CD14-positive monocyte (primary cell): Measurements from ENCODE around the gene TAMM41. TPM values are rescaled to one million over a fixed set of nuclear protein-coding genes. Genes with fewer than 3 reads are reported as not detected.

Experiments
- DNase-seq, 3 donors: peaks; one replicate each; pipeline ENCODE4 v3.0.0-alpha.2; 2011 to 2022
- H2AFZ ChIP-seq: 2 replicates; pipeline ENCODE4 v1.6.0; 2012; ENCODE audit warnings: mild to moderate bottlenecking, low read depth, low read length, inconsistent platforms; ENCODE audit not compliant: insufficient read depth, poor library complexity, severe bottlenecking
- H3K27ac ChIP-seq, 2 donors: 1 replicate in 1 of 2; 2 replicates in 1 of 2; pipeline ENCODE4 v1.5.1; 2012 to 2013; ENCODE audit warnings: low read length in 2 of 2, control low read depth in 1 of 2, inconsistent platforms in 1 of 2, low read depth in 1 of 2, mild to moderate bottlenecking in 1 of 2
- H3K27me3 ChIP-seq, 2 donors: one replicate each; pipeline versions ENCODE4 v1.6.0 to v1.6.1; 2011 to 2013; ENCODE audit warnings: low read length in 2 of 2; ENCODE audit not compliant: control insufficient read depth in 2 of 2, insufficient read depth in 2 of 2
- H3K36me3 ChIP-seq, 2 donors: replicated peaks in 1 of 2; 1 replicate in 1 of 2; 2 replicates in 1 of 2; pipeline versions ENCODE4 v1.5.1 to v1.6.1; 2012 to 2013; ENCODE audit warnings: low read length in 2 of 2, control low read depth in 1 of 2, inconsistent platforms in 1 of 2, mild to moderate bottlenecking in 1 of 2; ENCODE audit not compliant: insufficient read depth in 2 of 2, control insufficient read depth in 1 of 2
- H3K4me1 ChIP-seq, 2 donors: 1 replicate in 1 of 2; 2 replicates in 1 of 2; pipeline versions ENCODE4 v1.5.1 to v1.6.1; 2012 to 2013; ENCODE audit warnings: low read length in 2 of 2, control low read depth in 1 of 2, inconsistent platforms in 1 of 2, mild to moderate bottlenecking in 1 of 2, moderate library complexity in 1 of 2; ENCODE audit not compliant: insufficient read depth in 2 of 2, control insufficient read depth in 1 of 2
- H3K4me2 ChIP-seq: replicated peaks from 2 replicates; pipeline ENCODE3; 2012; ENCODE audit warnings: low read length, moderate library complexity, mild to moderate bottlenecking; ENCODE audit not compliant: poor library complexity, severe bottlenecking; ENCODE audit errors: extremely low read depth
- H3K4me3 ChIP-seq, 3 experiments: fragments of 200-600 bp in 1 of 3; sonication (generic) in 1 of 3; replicated peaks in 1 of 3; 1 replicate in 2 of 3; 2 replicates in 1 of 3; pipeline ENCODE4 v1.5.1; 2011 to 2013; ENCODE audit warnings: low read length in 3 of 3, mild to moderate bottlenecking in 3 of 3, control low read depth in 2 of 3, low read depth in 2 of 3, inconsistent platforms in 1 of 3, moderate library complexity in 1 of 3
- H3K79me2 ChIP-seq: 2 replicates; pipeline ENCODE4 v1.6.0; 2012; ENCODE audit warnings: mild to moderate bottlenecking, control low read depth, inconsistent platforms, low read length, moderate library complexity; ENCODE audit not compliant: insufficient read depth
- H3K9ac ChIP-seq: 2 replicates; pipeline ENCODE4 v1.6.0; 2017; ENCODE audit warnings: low read length, mild to moderate bottlenecking; ENCODE audit not compliant: insufficient read depth, poor library complexity, severe bottlenecking
- H3K9me3 ChIP-seq, 2 donors: replicated peaks in 1 of 2; 1 replicate in 1 of 2; 2 replicates in 1 of 2; pipeline versions ENCODE4 v1.5.1 to v1.6.1; 2012 to 2013; ENCODE audit warnings: low read length in 2 of 2, control low read depth in 1 of 2; ENCODE audit not compliant: control insufficient read depth in 1 of 2, insufficient read depth in 1 of 2
- H4K20me1 ChIP-seq: 2 replicates; pipeline ENCODE4 v1.6.0; 2012; ENCODE audit warnings: mild to moderate bottlenecking, low read length, control low read depth, moderate library complexity; ENCODE audit not compliant: insufficient read depth
- H3K27ac Mint-ChIP-seq, 7 donors: one replicate each; pipeline ENCODE4 v1.8.0; 2020; ENCODE audit warnings: mild to moderate bottlenecking in 7 of 7, mixed read lengths in 7 of 7, moderate library complexity in 6 of 7, inconsistent platforms in 2 of 7
- H3K27me3 Mint-ChIP-seq, 3 donors: one replicate each; pipeline ENCODE4 v1.8.0; 2021 to 2022; ENCODE audit warnings: low read depth in 3 of 3, mild to moderate bottlenecking in 3 of 3, mixed read lengths in 3 of 3, moderate library complexity in 3 of 3, inconsistent platforms in 1 of 3
- H3K36me3 Mint-ChIP-seq, 2 donors: one replicate each; pipeline ENCODE4 v1.8.0; 2020; ENCODE audit warnings: mixed read lengths in 2 of 2, inconsistent platforms in 1 of 2, mild to moderate bottlenecking in 1 of 2
- H3K4me1 Mint-ChIP-seq: one replicate; pipeline ENCODE4 v1.8.0; 2020; ENCODE audit warnings: mild to moderate bottlenecking, mixed read lengths
- H3K4me3 Mint-ChIP-seq, 2 donors: one replicate each; pipeline ENCODE4 v1.8.0; 2020; ENCODE audit warnings: mild to moderate bottlenecking in 2 of 2, mixed read lengths in 2 of 2, moderate library complexity in 1 of 2
- H3K9me3 Mint-ChIP-seq, 7 donors: one replicate each; pipeline ENCODE4 v1.8.0; 2020 to 2022; ENCODE audit warnings: mixed read lengths in 7 of 7, mild to moderate bottlenecking in 6 of 7, moderate library complexity in 6 of 7, inconsistent platforms in 2 of 7
- CTCF ChIP-seq: fragments of 200-600 bp; IDR thresholded peaks from one replicate; pipeline ENCODE4 v1.8.0; 2022; ENCODE audit warnings: antibody characterized with exemption, mild to moderate bottlenecking
- WGBS: methylation state at CpG from one replicate; pipeline ENCODE4 v1.1.5; 2013; ENCODE audit warnings: missing lambda C conversion rate; ENCODE audit not compliant: insufficient coverage; 5-methylcytosine and 5-hydroxymethylcytosine counted together
- intact Hi-C, 2 donors: fragments of 100-400 bp; cut with micrococcal nuclease; formaldehyde crosslinking; loops; one replicate each; pipeline versions ENCODE4 v1.15.0 to v1.15.1; 2023
- polyA plus RNA-seq, 3 donors: library from polyadenylated mRNA; depleted of rRNA in 1 of 3; unstranded in 2 of 3; stranded (reverse) in 1 of 3; fragments of 300-500 nt in 2 of 3; fragments of >200 nt in 1 of 3; fragmentation: Illumina TruSeq in 2 of 3; gene quantifications; 1 replicate in 2 of 3; 2 replicates in 1 of 3; pipeline ENCODE4 v1.2.3, GENCODE V29; 2012 to 2021

The TAMM41 gene
- polyA plus RNA-seq, 3 donors: 3.7 to 10.8 (median 5.0) TPM

GRCh38 chr3:11853450-11853849 lies 6.8 kb upstream of the TAMM41 start:
- peaks cover 9 to 27% (median 19%) of the 10 kb centered on the region in 3 donors for H3K27me3 Mint-ChIP-seq
- Histone ChIP-seq H4K20me1 (no peaks in the 10 kb centered on the region), H3K4me2 (no peak overlapping the region), H3K79me2 (no peaks in the 10 kb centered on the region), H3K36me3 (no peaks in the 10 kb centered on the region), H3K9me3 (no peaks in the 10 kb centered on the region), H3K27ac (no peak overlapping the region), H3K27me3 (peaks cover 0 to 4% of the 10 kb centered on the region in 2 donors), H3K9ac (no peak overlapping the region), H2AFZ (no peak overlapping the region), H3K4me3 (no peak overlapping the region), H3K4me1 (no peaks in the 10 kb centered on the region)
- H3K27ac Mint-ChIP-seq: no peak overlapping the region
- WGBS: 87% methylated on average over 3 of the region's 5 CpGs
- no peak for DNase-seq
- no peaks in the 10 kb centered on the region for H3K4me1 Mint-ChIP-seq
- intact Hi-C loops: no loop called here
- peaks cover 0 to 13% (median 4%) of the 10 kb centered on the region in 7 donors for H3K9me3 Mint-ChIP-seq
- no peak for TF ChIP-seq CTCF
- no peak overlapping the region for H3K4me3 Mint-ChIP-seq
- no peaks in the 10 kb centered on the region for H3K36me3 Mint-ChIP-seq

GRCh38 chr3:11850003-11850402 lies 3.3 kb upstream of the TAMM41 start:
- no peak for TF ChIP-seq CTCF
- WGBS: 88% methylated on average over 1 of the region's 4 CpGs
- peaks cover 10 to 24% (median 12%) of the 10 kb centered on the region in 3 donors for H3K27me3 Mint-ChIP-seq

More at GRCh38 chr3:11850003-11850402, 3.3 kb upstream of the TAMM41 start:
- Mint-ChIP-seq H3K27ac (no peak overlapping the region), H3K9me3 (peaks cover 0 to 5% (median 0%) of the 10 kb centered on the region in 7 donors), H3K4me1 (peaks cover 23% of the 10 kb centered on the region), H3K4me3 (no peak overlapping the region), H3K36me3 (no peaks in the 10 kb centered on the region)
- intact Hi-C loops: no loop called here
- H3K79me2 ChIP-seq: peaks cover 15% of the 10 kb centered on the region
- peaks cover 4% of the 10 kb centered on the region for H4K20me1 ChIP-seq
- H3K36me3 ChIP-seq: no peaks in the 10 kb centered on the region
- H3K4me3 ChIP-seq: no peak overlapping the region
- no peak overlapping the region for H3K4me2 ChIP-seq
- no peak overlapping the region for H3K9ac ChIP-seq
- H3K27ac ChIP-seq: no peak overlapping the region
- H3K4me1 ChIP-seq: peaks cover 18% of the 10 kb centered on the region in 2 donors
- no peak for DNase-seq
- peaks cover 6 to 8% of the 10 kb centered on the region in 2 donors for H3K27me3 ChIP-seq
- H3K9me3 ChIP-seq: no peaks in the 10 kb centered on the region
- H2AFZ ChIP-seq: no peak overlapping the region
